GM21737 (cell line): ENCODE data around the gene TSR3.
A peak's percentile ranks its signal among the peaks of the same experiment; 100 is the strongest.

Source experiments
- ATAC-seq: cut with Tn5 transposase; IDR thresholded peaks from one replicate; pipeline ENCODE4 v1.9.1; 2021; ENCODE audit warnings: mild to moderate bottlenecking, moderate library complexity; ENCODE audit not compliant: unreplicated experiment

TSR3 gene

GRCh38 chr16:1311738-1312466 is 39.8 kb downstream of the TSR3 start:
- no peak for ATAC-seq

GRCh38 chr16:1311212-1311737 is 40.4 kb downstream of the TSR3 start:
- ATAC-seq: no peak

- no peak for ATAC-seq
Observed at GRCh38 chr16:1310832-1311200, 40.9 kb downstream of the TSR3 start.

- peak; percentile 10 for ATAC-seq
Observed at GRCh38 chr16:1309888-1310831, 41.5 kb downstream of the TSR3 start.

GRCh38 chr16:1308977-1309885 is 42.4 kb downstream of the TSR3 start, which contains the start of gene UBE2I:
UBE2I (plus strand) TSS chr16:1309636; CDS start chr16:1314031, 4,395 bp downstream.
- ATAC-seq: peak; percentile 50

GRCh38 chr16:1308036-1308976 is 43.4 kb downstream of the TSR3 start:
- no peak for ATAC-seq

- no peak for ATAC-seq
Observed at GRCh38 chr16:1306334-1306733, 45.3 kb downstream of the TSR3 start.

- ATAC-seq: no peak
Observed at GRCh38 chr16:1305823-1306222, 45.9 kb downstream of the TSR3 start.

GRCh38 chr16:1301562-1301961 is 50.1 kb downstream of the TSR3 start:
- ATAC-seq: no peak

- ATAC-seq: no peak
Observed at GRCh38 chr16:1300664-1301476, 50.8 kb downstream of the TSR3 start.

GRCh38 chr16:1299868-1300203 is 51.8 kb downstream of the TSR3 start:
- ATAC-seq: no peak
